ENCODE measurements around the gene TLR2. TPM values are rescaled to one million over a fixed set of nuclear protein-coding genes. Genes with fewer than 3 reads are reported as not detected.
A peak's percentile ranks its signal among the peaks of the same experiment; 100 is the strongest.

Gene TLR2
- total and polyA plus RNA-seq, 10 of the 15 experiments (the other 5 are each of a cell fraction or from before 2014, with no cell fraction given), result under 0.01 to 0.19 (median 0.06) TPM; not detected in 4

- TF ChIP-seq STAT1 (conservative IDR thresholded peaks at IDR 0.05), result no peak
- TF ChIP-seq, protein P1, sequence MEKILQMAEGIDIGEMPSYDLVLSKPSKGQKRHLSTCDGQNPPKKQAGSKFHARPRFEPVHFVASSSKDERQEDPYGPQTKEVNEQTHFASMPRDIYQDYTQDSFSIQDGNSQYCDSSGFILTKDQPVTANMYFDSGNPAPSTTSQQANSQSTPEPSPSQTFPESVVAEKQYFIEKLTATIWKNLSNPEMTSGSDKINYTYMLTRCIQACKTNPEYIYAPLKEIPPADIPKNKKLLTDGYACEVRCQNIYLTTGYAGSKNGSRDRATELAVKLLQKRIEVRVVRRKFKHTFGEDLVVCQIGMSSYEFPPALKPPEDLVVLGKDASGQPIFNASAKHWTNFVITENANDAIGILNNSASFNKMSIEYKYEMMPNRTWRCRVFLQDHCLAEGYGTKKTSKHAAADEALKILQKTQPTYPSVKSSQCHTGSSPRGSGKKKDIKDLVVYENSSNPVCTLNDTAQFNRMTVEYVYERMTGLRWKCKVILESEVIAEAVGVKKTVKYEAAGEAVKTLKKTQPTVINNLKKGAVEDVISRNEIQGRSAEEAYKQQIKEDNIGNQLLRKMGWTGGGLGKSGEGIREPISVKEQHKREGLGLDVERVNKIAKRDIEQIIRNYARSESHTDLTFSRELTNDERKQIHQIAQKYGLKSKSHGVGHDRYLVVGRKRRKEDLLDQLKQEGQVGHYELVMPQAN (conservative IDR thresholded peaks at IDR 0.05), result no peak
- TF ChIP-seq CHD2 (IDR thresholded peaks at IDR 0.05; ENCODE audit: borderline replicate concordance, low read depth, low read length), result no peak
- no peak for TF ChIP-seq MEF2B (IDR thresholded peaks at IDR 0.05; ENCODE audit: partially characterized antibody, poor library complexity, severe bottlenecking)
- TF ChIP-seq ZBED1 (IDR thresholded peaks at IDR 0.05; ENCODE audit: borderline replicate concordance), result no peak
These were observed 47.2 kb downstream of the TLR2 start (continued) for GRCh38 chr4:153731239-153731638.

- H3K9me3 ChIP-seq (replicated peaks; ENCODE audit: control insufficient read depth, insufficient read depth, low read length), result no peaks in the 10 kb centered on the region
- ChIA-PET CTCF (interaction anchor here (1.7 to 2.9 kb wide), 4 partner anchors 9 to 90 kb away, joined by 4 to 20 read pairs (median 5); no protein-coding TSS in a partner anchor), SMC1A (ENCODE audit: uncharacterized antibody, unreplicated experiment) (interaction anchor here (0.9 to 3.5 kb wide), 7 partner anchors 9 to 352 kb away, joined by 3 to 14 read pairs (median 3); no protein-coding TSS in a partner anchor), RAD21 (ENCODE audit: unreplicated experiment) (interaction anchor here (0.7 kb wide), 1 partner anchor 86 kb away, joined by 3 read pairs; no protein-coding TSS in a partner anchor), POLR2A (interaction anchor here (0.5 kb wide), 1 partner anchor 770 kb away, joined by 7 read pairs; no protein-coding TSS in a partner anchor)
- FAIRE-seq (peak; percentile 41), ATAC-seq (peak; percentile 40), DNase-seq (ENCODE audit: low read depth, low spot score) (no peak)
- 0 out of 4 replicates have a peak, but pooled peaks cover 0 to 4% of the 10 kb centered on the region in 2 experiments for H3K27me3 ChIP-seq (replicated peaks in 1 of 2; ENCODE audit: control insufficient read depth in 2 of 2, insufficient read depth in 2 of 2, low read length in 1 of 2)
- H3K4me3 ChIP-seq, result no peak overlapping the region
- peaks cover 5% of the 10 kb centered on the region; the same call in 1 of the 2 replicates for H3K4me1 ChIP-seq (ENCODE audit: control insufficient read depth, insufficient read depth, low read length)
- H3K36me3 ChIP-seq (ENCODE audit: control insufficient read depth in 2 of 2, insufficient read depth in 2 of 2, low read length in 1 of 2), result no peaks in the 10 kb centered on the region
- intact Hi-C loops (cut with micrococcal nuclease; ENCODE audit: unreplicated experiment) (no loop called here), in situ Hi-C loops (cut with MboI) (no loop called here)
- H3K27ac ChIP-seq (ENCODE audit: control insufficient read depth, insufficient read depth), result no peak overlapping the region
- no peaks in the 10 kb centered on the region for H4K20me1 ChIP-seq (ENCODE audit: control insufficient read depth, insufficient read depth)
- H3K9ac ChIP-seq (ENCODE audit: control insufficient read depth, insufficient read depth, low read length), result no peak overlapping the region
- WGBS (ENCODE audit: insufficient coverage, insufficient replicate concordance, low lambda C conversion rate, missing lambda C conversion rate), result 22% methylated on average over 4 of the region's 4 CpGs
- 0 out of 2 replicates have a peak overlapping the region, but pooled peaks have one; percentile 8 for H3K4me2 ChIP-seq (ENCODE audit: control insufficient read depth, insufficient read depth)
- H2AFZ ChIP-seq (ENCODE audit: control insufficient read depth, low read depth, low read length), result no peak overlapping the region
- BruUV-seq (replicated peaks), result no TSS peak
- H3K79me2 ChIP-seq (ENCODE audit: control insufficient read depth, insufficient read depth, low read length), result no peaks in the 10 kb centered on the region
- TF ChIP-seq JUNB (IDR thresholded peaks at IDR 0.05) (peak; percentile 59), CBFB (IDR thresholded peaks at IDR 0.05; ENCODE audit: low read depth) (0 out of 2 replicates have a peak, but pooled peaks have one; percentile 39), NFIC (IDR thresholded peaks at IDR 0.05; ENCODE audit: low read depth, low read length) (peak; percentile 30; the same call in 1 of the 2 replicates), ZBTB4 (CRISPR knock-in tag; IDR thresholded peaks at IDR 0.05) (no peak), RB1 (IDR thresholded peaks at IDR 0.05; ENCODE audit: borderline replicate concordance) (no peak), ATF2 (IDR thresholded peaks at IDR 0.05; ENCODE audit: low read length) (0 out of 2 replicates have a peak, but pooled peaks have one; percentile 34), ZSCAN29 (IDR thresholded peaks at IDR 0.05) (no peak), IKZF2 (IDR thresholded peaks at IDR 0.05) (peak; percentile 41 to 60; a peak in 3 of 4 replicates), RUNX3 (IDR thresholded peaks at IDR 0.05; ENCODE audit: low read length) (peak; percentile 84)
These were observed 49.8 kb downstream of the TLR2 start for GRCh38 chr4:153733751-153734448.

Data from GM12878 (cell line).